GM12873 (cell line): ENCODE measurements around the gene RANBP6.

Experiments
- CTCF ChIP-seq: IDR thresholded peaks from 2 replicates; pipeline ENCODE4 v1.5.1; 2012; ENCODE audit warnings: low read depth, mild to moderate bottlenecking, moderate library complexity, low read length, control low read depth; ENCODE audit not compliant: insufficient read depth; ENCODE audit errors: missing control alignments

RANBP6 gene

GRCh38 chr9:6000955-6001354 lies 14.5 kb downstream of the RANBP6 start:
- no peak for TF ChIP-seq CTCF

GRCh38 chr9:5999443-6000101 lies 15.9 kb downstream of the RANBP6 start:
- TF ChIP-seq CTCF = no peak

DNA sequence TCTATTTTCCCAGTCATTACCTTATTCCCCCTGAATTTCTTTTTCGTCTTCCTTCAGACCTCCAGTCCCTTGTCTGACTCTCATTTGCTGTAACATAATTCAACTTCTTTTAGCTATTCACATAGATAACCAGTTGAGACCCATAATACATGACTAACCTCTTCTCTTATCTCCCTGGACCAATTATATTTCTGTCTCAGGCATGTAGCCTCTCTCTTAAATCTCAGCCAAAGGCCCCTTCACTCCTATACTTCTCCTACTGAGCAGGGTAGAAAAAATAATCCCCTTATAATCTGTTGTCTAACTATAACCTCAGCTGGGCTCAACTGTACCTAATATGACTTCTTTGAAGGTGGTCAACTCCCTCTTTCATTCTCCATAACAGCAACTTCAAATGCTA lies 20.9 kb downstream of the RANBP6 start:
- TF ChIP-seq CTCF = no peak

DNA sequence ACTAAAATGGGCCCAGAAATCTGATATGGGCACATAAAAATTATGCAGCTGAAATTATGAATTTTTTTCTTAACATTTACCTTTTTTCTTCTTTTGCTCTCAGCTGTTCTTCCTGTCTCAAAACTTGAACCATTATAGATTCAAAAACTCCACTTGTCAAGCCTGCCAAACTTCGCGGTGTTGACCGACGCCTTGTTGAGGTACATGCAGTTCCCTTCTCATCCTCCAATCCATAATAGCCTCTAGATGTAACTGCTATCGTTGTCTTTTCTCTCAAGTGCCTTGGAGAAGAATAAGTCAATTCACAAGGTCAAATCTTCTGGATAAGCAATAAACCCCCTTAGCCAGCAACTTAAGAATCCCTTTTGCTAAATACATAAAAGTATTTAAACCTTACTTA lies 27.2 kb downstream of the RANBP6 start:
- no peak for TF ChIP-seq CTCF

DNA sequence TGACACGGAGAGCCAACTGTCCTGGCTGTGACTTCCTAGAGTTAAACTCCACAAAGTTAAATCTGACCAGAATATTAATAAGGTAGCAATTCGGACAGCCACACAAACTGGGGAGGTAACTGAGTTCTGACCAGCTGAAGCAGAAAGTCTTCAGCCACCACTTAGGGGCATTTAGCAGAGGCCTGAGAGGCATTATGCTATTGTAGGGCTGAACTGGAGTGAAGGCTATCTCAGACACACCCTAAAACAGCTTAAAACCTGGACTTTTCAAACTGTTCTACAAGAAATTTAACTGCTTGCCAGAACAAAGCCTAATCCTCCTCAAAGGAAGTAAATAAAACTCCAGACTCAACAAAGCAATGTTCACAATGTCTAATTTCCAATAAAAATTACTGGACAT lies 32.4 kb downstream of the RANBP6 start:
- TF ChIP-seq CTCF = no peak

- TF ChIP-seq CTCF = no peak
These were observed 33.1 kb downstream of the RANBP6 start for GRCh38 chr9:5982317-5982716.

DNA sequence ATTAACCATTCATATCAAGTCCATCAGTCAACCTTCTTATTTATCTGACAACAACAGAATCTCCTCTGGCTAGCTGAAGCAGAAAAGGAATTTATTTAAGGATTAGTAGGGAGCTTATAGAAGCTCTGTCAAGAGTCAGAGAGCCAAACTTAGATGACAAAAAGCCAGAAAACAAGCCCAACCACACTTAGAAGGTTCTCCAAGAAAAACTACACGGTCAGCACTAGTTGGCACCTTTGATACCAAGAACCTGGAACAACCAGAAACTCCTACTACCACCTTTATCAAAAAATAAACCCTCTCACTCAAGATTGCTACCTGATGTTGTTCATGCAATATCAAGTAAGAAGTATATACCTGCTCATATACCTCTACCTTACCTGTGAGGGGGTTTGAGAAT lies 36.9 kb downstream of the RANBP6 start:
- no peak for TF ChIP-seq CTCF
